IMR-90 (cell line): ENCODE measurements around the gene IL13RA1. TPM values are rescaled to one million over a fixed set of nuclear protein-coding genes. Genes with fewer than 3 reads are reported as not detected.
"Not testable (repeated sequence)": the region's sequence is repeated elsewhere in the genome, so short reads cannot be mapped to it uniquely, and the experiment has no call there.

ENCODE experiments used
- ATAC-seq: fragments of 200-7000 bp; cut with Tn5 transposase; 2 replicates; pipeline ENCODE4 v1.9.1; 2020; ENCODE audit warnings: low read depth, mild to moderate bottlenecking, moderate library complexity
- BruUV-seq: library from RNA; stranded (reverse); fragments of 400-500 nt; replicated peaks from 2 replicates; lab custom pipeline; 2021; lab: Mats Ljungman, UMichigan
- CTCF ChIA-PET: fragments of 300-600 bp; formaldehyde crosslinking; extraction: SDS; loops from one replicate; lab custom pipeline; 2021; ENCODE audit warnings: antibody characterized with exemption; lab: Yijun Ruan, JAX
- POLR2A ChIA-PET: fragments of 300-600 bp; sonication (Branson Sonifier 250); formaldehyde crosslinking; loops from one replicate; lab custom pipeline; 2022; ENCODE audit warnings: antibody characterized with exemption; ENCODE audit not compliant: unreplicated experiment; lab: Charles Lee
- DNase-seq: peaks from one replicate; pipeline ENCODE4 v3.0.0; 2013
- H2AFZ ChIP-seq: replicated peaks from 2 replicates; pipeline ENCODE3; 2013; ENCODE audit warnings: low read length, mild to moderate bottlenecking; ENCODE audit not compliant: poor library complexity
- H2AK5ac ChIP-seq: 2 replicates; pipeline ENCODE4 v1.6.1; 2013; ENCODE audit warnings: low read depth, low read length, inconsistent platforms
- H2AK9ac ChIP-seq: replicated peaks from 2 replicates; pipeline ENCODE3; 2013; ENCODE audit warnings: mild to moderate bottlenecking, low read depth, low read length, moderate library complexity; ENCODE audit not compliant: poor library complexity
- H2BK120ac ChIP-seq: 2 replicates; pipeline ENCODE4 v1.6.1; 2013; ENCODE audit warnings: low read depth, low read length, inconsistent platforms
- H2BK15ac ChIP-seq: 3 replicates; pipeline ENCODE4 v1.6.1; 2013; ENCODE audit warnings: low read depth, low read length, inconsistent platforms
- H2BK20ac ChIP-seq: 2 replicates; pipeline ENCODE4 v1.6.1; 2013; ENCODE audit warnings: low read depth, mild to moderate bottlenecking, inconsistent platforms, low read length, moderate library complexity
- H2BK5ac ChIP-seq: 2 replicates; pipeline ENCODE4 v1.6.1; 2013; ENCODE audit warnings: mild to moderate bottlenecking, low read depth, low read length, inconsistent platforms; ENCODE audit not compliant: poor library complexity, severe bottlenecking
- H3K14ac ChIP-seq: replicated peaks from 2 replicates; pipeline ENCODE4 v1.6.1; 2013; ENCODE audit warnings: low read depth, low read length, inconsistent platforms
- H3K18ac ChIP-seq: 2 replicates; pipeline ENCODE4 v1.6.1; 2013; ENCODE audit warnings: low read depth, low read length, control low read depth
- H3K23ac ChIP-seq: 2 replicates; pipeline ENCODE4 v1.6.1; 2013; ENCODE audit warnings: low read depth, low read length, inconsistent platforms
- H3K27ac ChIP-seq: 2 replicates; pipeline ENCODE4 v1.5.1; 2013; ENCODE audit warnings: mild to moderate bottlenecking, control low read depth, low read length; ENCODE audit not compliant: insufficient read depth
- H3K27me3 ChIP-seq: 2 replicates; pipeline ENCODE4 v1.6.1; 2013; ENCODE audit warnings: low read length; ENCODE audit not compliant: control insufficient read depth, insufficient read depth
- H3K36me3 ChIP-seq: 2 replicates; pipeline ENCODE4 v1.6.1; 2013; ENCODE audit warnings: low read length, mixed read lengths; ENCODE audit not compliant: control insufficient read depth, insufficient read depth
- H3K4ac ChIP-seq: 2 replicates; pipeline ENCODE4 v1.6.1; 2013; ENCODE audit warnings: low read depth, low read length, inconsistent platforms
- H3K4me1 ChIP-seq: 2 replicates; pipeline ENCODE4 v1.6.1; 2013; ENCODE audit warnings: low read length, mixed read lengths; ENCODE audit not compliant: control insufficient read depth, insufficient read depth
- H3K4me2 ChIP-seq: 2 replicates; pipeline ENCODE4 v1.6.1; 2013; ENCODE audit warnings: low read depth, mild to moderate bottlenecking, control low read depth, low read length, moderate library complexity
- H3K4me3 ChIP-seq: 2 replicates; pipeline ENCODE4 v1.5.1; 2013; ENCODE audit warnings: low read depth, mild to moderate bottlenecking, control low read depth, low read length, moderate library complexity; ENCODE audit not compliant: insufficient read depth
- H3K56ac ChIP-seq: 2 replicates; pipeline ENCODE4 v1.6.1; 2013; ENCODE audit warnings: low read length, inconsistent platforms; ENCODE audit not compliant: insufficient read depth; ENCODE audit errors: extremely low read depth
- H3K79me1 ChIP-seq, 2 experiments: 2 replicates each; pipeline ENCODE4 v1.6.1; 2013; ENCODE audit warnings: low read length in 2 of 2, inconsistent platforms in 1 of 2, low read depth in 1 of 2
- H3K9ac ChIP-seq: 2 replicates; pipeline ENCODE4 v1.6.1; 2013; ENCODE audit warnings: low read depth, low read length, control low read depth
- H3K9me1 ChIP-seq: 2 replicates; pipeline ENCODE4 v1.6.1; 2013; ENCODE audit warnings: low read length, inconsistent platforms; ENCODE audit not compliant: insufficient read depth
- H3K9me3 ChIP-seq: 2 replicates; pipeline ENCODE4 v1.6.1; 2013; ENCODE audit warnings: low read length; ENCODE audit not compliant: control insufficient read depth, insufficient read depth
- H4K20me1 ChIP-seq: 2 replicates; pipeline ENCODE4 v1.6.1; 2013; ENCODE audit warnings: low read length, inconsistent platforms; ENCODE audit not compliant: insufficient read depth
- H4K5ac ChIP-seq: 2 replicates; pipeline ENCODE4 v1.6.1; 2013; ENCODE audit warnings: mild to moderate bottlenecking, low read depth, low read length, control low read depth
- H4K8ac ChIP-seq, 2 experiments: 2 replicates each; pipeline ENCODE4 v1.6.1; 2013; ENCODE audit warnings: low read depth in 2 of 2, low read length in 2 of 2, control low read depth in 1 of 2, inconsistent platforms in 1 of 2
- H4K91ac ChIP-seq: 2 replicates; pipeline ENCODE4 v1.6.1; 2013; ENCODE audit warnings: low read depth, low read length, inconsistent platforms; ENCODE audit not compliant: insufficient read depth
- WGBS, 2 experiments: methylation state at CpG; one replicate each; pipeline versions ENCODE4 v1.1.5 to v1.1.7; 2013; ENCODE audit warnings: missing lambda C conversion rate in 2 of 2; ENCODE audit not compliant: insufficient read length in 1 of 2; ENCODE audit errors: extremely low coverage in 2 of 2; 5-methylcytosine and 5-hydroxymethylcytosine counted together
- dilution Hi-C: fragments of 300-500 bp; cut with HindIII; formaldehyde crosslinking; loops from one replicate; pipeline ENCODE4 v1.14.3; 2018; ENCODE audit warnings: low sequenced_read_pairs; ENCODE audit not compliant: unreplicated experiment
- in situ Hi-C: fragments of 300-500 bp; cut with MboI; formaldehyde crosslinking; loops from 3 replicates; pipeline ENCODE4 v1.14.3; 2019; ENCODE audit warnings: low sequenced_read_pairs, inconsistent platforms, mixed read lengths
- intact Hi-C: fragments of 100-400 bp; cut with micrococcal nuclease; formaldehyde crosslinking; loops from 2 replicates; pipeline ENCODE4 v1.10.0; 2022
- polyA plus RNA-seq, 3 experiments: library from polyadenylated mRNA; depleted of rRNA; stranded (reverse); fragments of >200 nt; gene quantifications; 2 replicates each; pipeline ENCODE4 v1.2.3, GENCODE V29; 2012; ENCODE audit warnings: low replicate concordance in 1 of 3
- total RNA-seq: library from RNA; depleted of rRNA; stranded (reverse); fragments of >200 nt; gene quantifications from 2 replicates; pipeline ENCODE4 v1.2.3, GENCODE V29; 2012

IL13RA1 gene
- total and polyA plus RNA-seq, 2 of the 4 experiments (the other 2 are of a cell fraction) = 24.2 to 31.7 TPM

DNA sequence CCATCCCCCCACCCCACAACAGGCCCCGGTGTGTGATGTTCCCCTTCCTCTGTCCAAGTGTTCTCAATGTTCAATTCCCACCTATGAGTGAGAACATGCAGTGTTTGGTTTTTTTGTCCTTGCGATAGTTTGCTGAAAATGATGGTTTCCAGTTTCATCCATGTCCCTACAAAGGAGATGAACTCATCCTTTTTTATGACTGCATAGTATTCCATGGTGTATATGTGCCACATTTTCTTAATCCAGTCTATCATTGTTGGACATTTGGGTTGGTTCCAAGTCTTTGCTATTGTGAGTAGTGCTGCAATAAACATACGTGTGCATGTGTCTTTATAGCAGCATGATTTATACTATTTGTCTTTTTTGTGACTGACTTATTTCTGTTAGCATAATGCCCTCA is 5.1 kb downstream of the IL13RA1 start:
- H3K27me3 ChIP-seq, BruUV-seq, H4K20me1 ChIP-seq, H2BK5ac ChIP-seq, H2AK9ac ChIP-seq, H3K4ac ChIP-seq, H2BK20ac ChIP-seq, H3K4me3 ChIP-seq, H2AK5ac ChIP-seq, H3K9me3 ChIP-seq, H3K27ac ChIP-seq, DNase-seq, H2AFZ ChIP-seq, CTCF ChIA-PET, dilution Hi-C loops, H4K8ac ChIP-seq, H3K23ac ChIP-seq, in situ Hi-C loops, H3K56ac ChIP-seq, H3K9me1 ChIP-seq, H3K4me1 ChIP-seq, ATAC-seq, intact Hi-C loops, H3K18ac ChIP-seq, H2BK15ac ChIP-seq, H3K14ac ChIP-seq, H4K5ac ChIP-seq, POLR2A ChIA-PET, H3K9ac ChIP-seq, H2BK120ac ChIP-seq, H4K91ac ChIP-seq, H3K4me2 ChIP-seq, H3K36me3 ChIP-seq: not testable (repeated sequence)
- no CpG with 5 or more reads among the region's 3 CpGs for WGBS, 2 experiments
- peaks cover 0 to 12% of the 10 kb centered on the region in 2 experiments; a peak in 2 of 4 replicates for H3K79me1 ChIP-seq
